ENCODE data around the gene IGSF22. TPM values are rescaled to one million over a fixed set of nuclear protein-coding genes. Genes with fewer than 3 reads are reported as not detected.
"Not testable (repeated sequence)": the region's sequence is repeated elsewhere in the genome, so short reads cannot be mapped to it uniquely, and the experiment has no call there.

Gene IGSF22
- total RNA-seq, 2 donors from 2014 or later, result 2.0 to 9.4 TPM

DNA sequence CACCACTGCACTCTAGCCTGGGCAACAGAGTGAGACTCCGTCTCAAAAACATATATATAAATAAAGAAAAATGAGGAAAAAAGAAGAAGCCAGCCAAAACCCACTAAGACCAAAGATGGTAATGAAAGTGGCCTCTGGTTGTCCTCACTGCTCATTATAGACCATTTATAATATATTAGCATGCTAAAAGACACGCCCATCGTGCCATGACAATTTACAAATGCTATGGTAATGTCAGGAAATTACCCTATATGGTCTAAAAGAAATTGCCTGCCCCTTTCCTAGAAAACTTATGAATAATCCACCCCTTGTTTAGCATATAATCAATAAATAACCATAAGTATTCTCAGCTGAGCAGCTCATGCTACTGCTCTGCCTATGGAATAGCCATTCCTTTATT is 43.5 kb downstream of the IGSF22 start:
- H3K4me1 Mint-ChIP-seq, result peaks cover 2% of the 10 kb centered on the region
- H3K4me3 Mint-ChIP-seq, result no peak overlapping the region
- H3K27me3 Mint-ChIP-seq, result no peaks in the 10 kb centered on the region
- DNase-seq (no peak), ATAC-seq (no peak)
- H3K27ac Mint-ChIP-seq, result no peak overlapping the region
- H3K36me3 Mint-ChIP-seq (ENCODE audit: low read depth), result no peaks in the 10 kb centered on the region
- H3K9me3 ChIP-seq (ENCODE audit: control insufficient read depth, low read length, poor library complexity, severe bottlenecking), result no peaks in the 10 kb centered on the region

DNA sequence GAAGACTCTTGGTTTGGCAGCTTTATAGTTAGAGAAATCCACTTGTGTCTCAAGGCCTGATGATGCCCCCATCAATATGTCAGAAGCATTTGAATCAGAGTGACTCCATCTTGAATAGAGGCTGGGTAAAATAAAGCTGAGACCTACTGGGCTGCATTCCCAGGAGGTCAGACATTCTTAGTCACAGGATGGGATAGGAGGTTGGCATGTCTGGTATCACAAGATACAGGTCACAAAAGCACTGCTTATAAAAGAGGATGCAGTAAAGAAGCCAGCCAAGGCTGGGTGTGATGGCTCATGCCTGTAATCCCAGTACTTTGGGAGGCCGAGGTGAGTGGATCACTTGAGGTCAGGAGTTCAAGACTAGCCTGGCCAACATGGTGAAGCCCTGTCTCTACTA is 44.0 kb downstream of the IGSF22 start:
- not testable (repeated sequence) for DNase-seq; ATAC-seq; H3K27me3 Mint-ChIP-seq; H3K36me3 Mint-ChIP-seq (ENCODE audit: low read depth); H3K27ac Mint-ChIP-seq; H3K9me3 ChIP-seq (ENCODE audit: control insufficient read depth, low read length, poor library complexity, severe bottlenecking); H3K4me3 Mint-ChIP-seq; H3K4me1 Mint-ChIP-seq

DNA sequence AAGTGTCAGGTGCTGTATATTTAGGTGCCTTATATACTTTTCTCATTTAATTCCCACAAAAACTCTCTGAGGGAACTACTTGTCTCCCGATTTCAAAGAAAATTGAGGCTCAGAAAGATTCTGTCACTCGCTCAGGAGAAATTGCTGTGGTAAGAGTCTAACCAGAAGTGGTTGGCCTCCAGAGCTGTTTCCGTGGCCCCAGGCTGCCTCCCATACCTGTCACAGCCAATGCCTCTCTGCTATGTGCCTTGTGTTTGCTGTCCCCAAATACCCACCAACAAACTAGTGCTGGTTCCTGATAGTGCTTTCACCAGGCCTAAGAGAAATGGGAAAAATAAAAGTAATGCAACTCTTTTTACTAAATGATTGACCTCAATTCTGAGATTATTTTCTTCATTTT is 48.4 kb downstream of the IGSF22 start:
- ATAC-seq (peak; percentile 42), DNase-seq (no peak)
- Mint-ChIP-seq H3K27me3 (no peaks in the 10 kb centered on the region), H3K4me1 (peaks cover 5% of the 10 kb centered on the region), H3K27ac (no peak overlapping the region), H3K36me3 (ENCODE audit: low read depth) (no peaks in the 10 kb centered on the region), H3K4me3 (no peak overlapping the region)
- H3K9me3 ChIP-seq (ENCODE audit: control insufficient read depth, low read length, poor library complexity, severe bottlenecking), result no peaks in the 10 kb centered on the region

DNA sequence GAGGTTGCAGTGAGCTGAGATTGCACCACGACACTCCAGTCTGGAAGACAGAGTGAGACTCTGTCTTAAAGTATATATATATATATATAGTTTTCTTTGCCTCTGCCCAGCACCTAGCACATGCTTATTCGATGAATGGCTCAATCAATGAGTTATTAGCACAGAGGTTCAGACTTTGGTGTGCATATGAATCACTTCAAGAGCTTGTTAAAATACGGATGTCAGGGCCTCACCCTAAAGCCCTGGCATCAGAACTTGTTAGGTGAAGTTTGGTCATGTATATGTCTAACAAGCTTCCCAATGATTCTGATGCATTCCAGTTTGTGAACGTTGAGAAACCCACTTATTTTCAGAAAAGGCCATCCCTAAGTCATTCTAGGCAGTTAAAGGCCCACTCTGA is 49.2 kb downstream of the IGSF22 start:
- Mint-ChIP-seq H3K36me3 (ENCODE audit: low read depth) (no peaks in the 10 kb centered on the region), H3K27ac (no peak overlapping the region), H3K27me3 (no peaks in the 10 kb centered on the region), H3K4me1 (peaks cover 9% of the 10 kb centered on the region), H3K4me3 (no peak overlapping the region)
- ATAC-seq, result no peak
- no peaks in the 10 kb centered on the region for H3K9me3 ChIP-seq (ENCODE audit: control insufficient read depth, low read length, poor library complexity, severe bottlenecking)
- no peak for DNase-seq

DNA sequence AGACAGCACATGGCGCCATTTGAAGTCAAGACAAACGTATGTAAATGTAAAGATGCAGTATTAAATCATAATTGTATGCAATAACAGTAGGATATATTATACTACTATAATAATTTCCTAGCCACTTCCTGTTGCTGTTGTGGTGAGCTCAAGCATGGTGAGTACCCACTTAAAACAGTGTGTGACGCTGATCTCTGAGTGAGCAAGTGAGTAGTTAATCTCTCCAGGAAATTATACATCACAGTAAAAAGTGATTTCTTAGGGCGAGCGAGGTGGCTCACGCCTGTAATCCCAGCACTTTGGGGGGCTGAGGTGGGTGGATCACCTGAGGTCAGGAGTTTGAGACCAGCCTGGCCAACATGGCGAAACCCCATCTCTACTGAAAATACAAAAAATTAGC is 53.8 kb downstream of the IGSF22 start:
- DNase-seq (peak in 2 of 3 donors; percentile 9 to 22), ATAC-seq (peak; percentile 99)
- Mint-ChIP-seq H3K4me1 (peaks cover 32% of the 10 kb centered on the region), H3K27ac (peak overlapping the region; percentile 89), H3K4me3 (peak overlapping the region; percentile 88)
- H3K27me3 Mint-ChIP-seq; H3K36me3 Mint-ChIP-seq (ENCODE audit: low read depth); H3K9me3 ChIP-seq (ENCODE audit: control insufficient read depth, low read length, poor library complexity, severe bottlenecking): not testable (repeated sequence)

DNA sequence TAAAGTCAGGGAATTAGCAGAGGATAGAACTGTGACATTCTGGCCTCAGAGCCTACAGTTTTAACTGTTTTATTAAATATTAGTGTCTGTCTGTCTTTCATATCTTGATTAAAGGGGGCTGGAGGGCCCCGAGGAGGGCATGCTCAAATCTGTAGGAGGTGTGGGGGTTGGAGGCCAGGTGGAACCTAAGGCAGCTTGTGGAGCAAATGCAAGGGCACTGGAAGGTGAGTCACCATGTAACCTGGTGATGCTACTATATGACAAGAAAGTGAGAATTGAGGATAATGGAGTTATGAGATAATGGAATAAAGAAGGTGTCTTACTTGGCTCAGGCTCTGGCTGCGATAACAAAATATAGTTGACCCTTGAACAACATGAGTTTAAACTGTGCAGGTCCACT is 54.7 kb downstream of the IGSF22 start:
- Mint-ChIP-seq H3K27me3 (no peaks in the 10 kb centered on the region), H3K4me3 (peak overlapping the region; percentile 10), H3K27ac (peak overlapping the region; percentile 89), H3K4me1 (peaks cover 37% of the 10 kb centered on the region), H3K36me3 (ENCODE audit: low read depth) (no peaks in the 10 kb centered on the region)
- ATAC-seq (no peak), DNase-seq (no peak)
- no peaks in the 10 kb centered on the region for H3K9me3 ChIP-seq (ENCODE audit: control insufficient read depth, low read length, poor library complexity, severe bottlenecking)

DNA sequence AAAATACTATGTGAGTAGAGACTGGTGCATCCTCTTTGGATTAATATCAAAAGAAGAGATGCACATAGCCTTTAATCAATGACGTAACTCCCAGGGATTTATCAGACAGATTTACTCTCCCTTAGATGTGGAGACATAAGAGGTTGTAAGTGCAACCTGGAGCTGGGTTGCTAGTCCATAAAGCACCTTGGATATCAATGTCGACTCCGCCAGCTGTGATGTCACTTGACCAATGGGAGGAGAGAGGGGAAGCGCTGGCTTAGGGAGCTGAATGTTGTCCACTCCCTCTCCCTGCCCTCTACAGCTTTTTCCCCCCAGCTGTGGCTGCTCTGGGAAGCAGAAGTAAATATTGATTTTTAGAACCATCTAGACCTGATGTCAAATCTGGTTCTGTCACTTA is 56.3 kb downstream of the IGSF22 start:
- no peak for DNase-seq

DNA sequence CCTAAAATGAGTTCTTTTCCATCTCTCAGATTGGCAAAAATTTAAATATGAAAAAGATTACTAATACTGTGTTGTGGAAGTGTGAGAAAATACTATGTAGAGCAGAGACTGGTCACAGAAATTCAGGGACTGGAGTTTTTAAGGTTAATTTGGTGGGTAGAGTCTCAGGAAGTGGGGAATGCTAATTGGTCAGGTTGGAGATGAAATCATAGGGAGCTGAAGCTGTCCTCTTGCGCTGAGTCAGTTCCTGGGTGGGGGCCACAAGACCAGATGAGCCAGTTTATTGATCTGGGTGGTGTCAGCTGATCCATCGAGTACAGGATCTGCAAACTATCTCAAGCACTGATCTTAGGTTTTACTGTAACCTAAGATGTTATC is 56.8 kb downstream of the IGSF22 start:
- peak in 1 of 3 donors; percentile 13 for DNase-seq
- no peak for ATAC-seq
- no peaks in the 10 kb centered on the region for H3K36me3 Mint-ChIP-seq (ENCODE audit: low read depth)

More for the DNA sequence above, 56.3 kb downstream of the IGSF22 start:
- Mint-ChIP-seq H3K36me3 (ENCODE audit: low read depth) (no peaks in the 10 kb centered on the region), H3K27me3 (no peaks in the 10 kb centered on the region), H3K4me3 (peak overlapping the region; percentile 63), H3K4me1 (peaks cover 40% of the 10 kb centered on the region), H3K27ac (peak overlapping the region; percentile 89)
- no peak for ATAC-seq
- H3K9me3 ChIP-seq (ENCODE audit: control insufficient read depth, low read length, poor library complexity, severe bottlenecking), result no peaks in the 10 kb centered on the region

DNA sequence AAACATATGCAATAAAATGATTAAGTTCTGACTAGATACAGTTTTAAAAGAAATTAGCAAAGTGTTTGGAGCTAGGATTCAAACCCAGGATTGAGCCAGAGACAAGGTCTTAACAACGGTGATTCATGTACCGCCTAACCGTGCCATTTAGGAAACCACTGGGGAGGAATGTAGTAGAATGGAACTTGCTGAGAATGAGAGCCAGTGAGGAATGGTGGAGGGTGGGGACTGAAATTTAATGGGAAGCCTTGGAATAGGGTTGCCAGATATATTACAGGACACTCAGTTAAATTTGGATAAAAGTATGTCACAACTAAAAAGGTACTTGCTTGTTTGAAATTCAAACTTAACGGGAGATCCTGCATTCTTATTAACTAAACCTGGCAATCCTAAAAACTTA is 57.9 kb downstream of the IGSF22 start:
- no peak for ATAC-seq
- H3K9me3 ChIP-seq (ENCODE audit: control insufficient read depth, low read length, poor library complexity, severe bottlenecking), result no peaks in the 10 kb centered on the region
- no peak overlapping the region for H3K4me3 Mint-ChIP-seq
- H3K4me1 Mint-ChIP-seq, result peaks cover 40% of the 10 kb centered on the region
- H3K36me3 Mint-ChIP-seq (ENCODE audit: low read depth), result no peaks in the 10 kb centered on the region
- peak overlapping the region; percentile 89 for H3K27ac Mint-ChIP-seq
- no peaks in the 10 kb centered on the region for H3K27me3 Mint-ChIP-seq
- DNase-seq, result no peak

More for the DNA sequence above, 56.8 kb downstream of the IGSF22 start:
- Mint-ChIP-seq H3K27me3 (no peaks in the 10 kb centered on the region), H3K4me3 (peak overlapping the region; percentile 63), H3K27ac (peak overlapping the region; percentile 89), H3K4me1 (peaks cover 40% of the 10 kb centered on the region)
- H3K9me3 ChIP-seq (ENCODE audit: control insufficient read depth, low read length, poor library complexity, severe bottlenecking), result no peaks in the 10 kb centered on the region

DNA sequence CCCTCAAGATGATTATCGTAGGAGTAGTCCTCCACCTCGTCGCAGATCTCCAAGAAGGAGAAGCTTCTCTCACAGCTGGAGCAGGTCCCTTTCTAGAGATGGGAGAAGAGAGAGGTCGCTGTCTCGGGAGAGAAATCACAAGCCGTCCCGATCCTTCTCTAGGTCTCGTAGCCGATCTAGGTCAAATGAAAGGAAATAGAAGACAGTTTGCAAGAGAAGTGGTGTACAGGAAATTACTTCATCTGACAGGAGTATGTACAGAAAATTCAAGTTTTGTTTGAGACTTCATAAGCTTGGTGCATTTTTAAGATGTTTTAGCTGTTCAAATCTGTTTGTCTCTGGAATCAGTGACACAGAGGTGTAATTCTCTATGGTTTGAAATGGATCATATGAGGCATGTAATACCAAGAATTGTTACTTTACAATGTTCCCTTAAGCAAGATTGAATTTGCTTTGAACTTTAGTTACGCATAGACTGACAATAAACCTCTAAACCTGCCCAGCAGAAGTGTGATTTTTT is 60.6 kb downstream of the IGSF22 start:
- H3K4me3 Mint-ChIP-seq, result peak overlapping the region; percentile 79
- ATAC-seq, result peak; percentile 73
- DNase-seq; H3K27me3 Mint-ChIP-seq; H3K9me3 ChIP-seq (ENCODE audit: control insufficient read depth, low read length, poor library complexity, severe bottlenecking); H3K36me3 Mint-ChIP-seq (ENCODE audit: low read depth): not testable (repeated sequence)
- peak overlapping the region; percentile 86 for H3K27ac Mint-ChIP-seq
- peaks cover 29% of the 10 kb centered on the region for H3K4me1 Mint-ChIP-seq

DNA sequence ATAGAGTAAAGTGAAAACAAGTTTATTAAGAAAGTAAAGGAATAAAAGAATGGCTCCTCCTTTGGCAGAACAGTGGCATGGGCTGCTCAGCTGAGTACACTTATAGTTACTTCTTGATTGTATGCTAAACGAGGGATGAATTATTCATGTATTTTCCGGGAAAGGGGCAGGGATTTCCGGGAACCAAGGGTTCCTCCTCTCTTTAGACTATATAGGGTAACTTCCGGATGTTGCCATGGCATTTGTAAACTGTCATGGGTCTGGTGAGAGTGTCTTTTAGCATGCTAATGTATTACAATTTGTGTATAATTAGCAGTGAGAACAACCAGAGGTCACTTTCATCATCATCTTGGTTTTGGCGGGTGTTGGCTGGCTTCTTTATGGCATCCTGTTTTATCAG is 68.3 kb downstream of the IGSF22 start:
- DNase-seq, result no peak
- Mint-ChIP-seq H3K4me3 (no peak overlapping the region), H3K36me3 (ENCODE audit: low read depth) (peaks cover 3% of the 10 kb centered on the region), H3K27me3 (no peaks in the 10 kb centered on the region), H3K4me1 (peaks cover 2% of the 10 kb centered on the region), H3K27ac (no peak overlapping the region)
- ATAC-seq, result no peak
- no peaks in the 10 kb centered on the region for H3K9me3 ChIP-seq (ENCODE audit: control insufficient read depth, low read length, poor library complexity, severe bottlenecking)

Other genes starting within 250 kb of the IGSF22 start
- gene TSG101, start 199.2 kb downstream of the IGSF22 start, total RNA-seq, result 10 to 100 TPM; 15.8 to 15.9 TPM
- gene UEVLD, start 137.5 kb downstream of the IGSF22 start, total RNA-seq, result 10 to 100 TPM in 1 of 2 donors, 1 to 10 TPM in 1; 8.0 to 12.6 TPM
- 1 to 10 TPM in 1 of 2 donors, under 1 TPM in 1; 0.99 to 1.9 TPM for gene MISFA, start 126.4 kb downstream of the IGSF22 start, total RNA-seq
- gene SPTY2D1, start 91.8 kb downstream of the IGSF22 start, total RNA-seq, result 10 to 100 TPM; 55.0 to 70.6 TPM
- gene TMEM86A, start 27.4 kb downstream of the IGSF22 start, total RNA-seq, result 1 to 10 TPM; 5.4 to 6.1 TPM
- not detected for gene PTPN5, start 65.6 kb upstream of the IGSF22 start, total RNA-seq
- not detected for gene MRGPRX1, start 213.2 kb upstream of the IGSF22 start, total RNA-seq

Measured in T-helper 17 cell (primary cell).